HG03439 (cell line): Measurements from ENCODE around the gene KPNA3.
"Not testable (repeated sequence)": the region's sequence is repeated elsewhere in the genome, so short reads cannot be mapped to it uniquely, and the experiment has no call there.

Source experiments
- ATAC-seq: cut with Tn5 transposase; IDR thresholded peaks from one replicate; pipeline ENCODE4 v1.9.1; 2021; ENCODE audit warnings: mild to moderate bottlenecking, moderate library complexity; ENCODE audit not compliant: unreplicated experiment

KPNA3 gene

GRCh38 chr13:49760558-49760957, 31.9 kb downstream of the KPNA3 start:
- no peak for ATAC-seq

- ATAC-seq = no peak
Observed at GRCh38 chr13:49759503-49759902, 33.0 kb downstream of the KPNA3 start.

- ATAC-seq = no peak
Observed at GRCh38 chr13:49756263-49756662, 36.2 kb downstream of the KPNA3 start.

- ATAC-seq = no peak
Observed at GRCh38 chr13:49754146-49754545, 38.3 kb downstream of the KPNA3 start.

GRCh38 chr13:49749848-49750247, 42.6 kb downstream of the KPNA3 start:
- no peak for ATAC-seq

- no peak for ATAC-seq
Observed at GRCh38 chr13:49746111-49746510, 46.4 kb downstream of the KPNA3 start.

- no peak for ATAC-seq
Observed at GRCh38 chr13:49740870-49741269, 51.6 kb downstream of the KPNA3 start.

- ATAC-seq = no peak
Observed at GRCh38 chr13:49739498-49740187, 52.8 kb downstream of the KPNA3 start.

- ATAC-seq = no peak
Observed at GRCh38 chr13:49733181-49733951, 59.1 kb downstream of the KPNA3 start.

- no peak for ATAC-seq
Observed at GRCh38 chr13:49731766-49732165, 60.7 kb downstream of the KPNA3 start.

- no peak for ATAC-seq
Observed at GRCh38 chr13:49716615-49717014, 75.9 kb downstream of the KPNA3 start.

GRCh38 chr13:49714757-49715156, 77.7 kb downstream of the KPNA3 start:
- ATAC-seq = no peak

GRCh38 chr13:49711218-49711863, 81.1 kb downstream of the KPNA3 start:
- no peak for ATAC-seq

- ATAC-seq = not testable (repeated sequence)
Observed at GRCh38 chr13:49704264-49704663, 88.2 kb downstream of the KPNA3 start.

GRCh38 chr13:49701491-49701890, 91.0 kb downstream of the KPNA3 start:
- ATAC-seq = no peak

GRCh38 chr13:49697468-49697867, 95.0 kb downstream of the KPNA3 start:
- ATAC-seq = no peak

- no peak for ATAC-seq
Observed at GRCh38 chr13:49694446-49694845, 98.0 kb downstream of the KPNA3 start.

- ATAC-seq = no peak
Observed at GRCh38 chr13:49693877-49694276, 98.6 kb downstream of the KPNA3 start.

GRCh38 chr13:49693191-49693733, 99.2 kb downstream of the KPNA3 start:
- no peak for ATAC-seq

GRCh38 chr13:49690995-49691784, 101.3 kb downstream of the KPNA3 start, which contains the start of gene EBPL:
TSS of gene EBPL (minus strand) at chr13:49691486. CDS start at chr13:49691424, 62 bp downstream.
- peak; percentile 95 for ATAC-seq
